HG03103 (cell line): Measurements from ENCODE around the gene GSG1L.
"Not testable (repeated sequence)": the region's sequence is repeated elsewhere in the genome, so short reads cannot be mapped to it uniquely, and the experiment has no call there.

Experiments used
- ATAC-seq: cut with Tn5 transposase; IDR thresholded peaks from one replicate; pipeline ENCODE4 v1.9.1; 2021; ENCODE audit warnings: low read depth; ENCODE audit not compliant: unreplicated experiment

Gene GSG1L

DNA sequence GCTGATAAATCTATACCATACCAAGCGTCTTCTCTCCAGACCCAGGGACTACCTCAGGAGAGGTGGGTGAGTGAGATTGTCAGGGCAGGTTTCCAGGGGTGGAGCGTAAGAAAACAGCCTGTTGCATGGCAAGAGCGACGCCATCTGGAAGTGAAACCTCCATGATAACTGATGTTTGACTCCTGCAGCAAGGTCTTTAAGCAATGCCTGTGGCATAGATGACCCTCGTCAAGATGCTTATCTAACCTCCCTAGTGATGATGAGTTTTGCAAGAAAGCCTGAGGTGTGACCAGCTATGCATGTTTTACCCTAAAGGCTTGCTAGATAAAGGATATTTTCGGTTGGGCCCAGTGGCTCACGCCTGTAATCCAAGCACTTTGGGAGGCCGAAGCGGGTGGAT, 71.6 kb downstream of the GSG1L start:
- no peak for ATAC-seq

DNA sequence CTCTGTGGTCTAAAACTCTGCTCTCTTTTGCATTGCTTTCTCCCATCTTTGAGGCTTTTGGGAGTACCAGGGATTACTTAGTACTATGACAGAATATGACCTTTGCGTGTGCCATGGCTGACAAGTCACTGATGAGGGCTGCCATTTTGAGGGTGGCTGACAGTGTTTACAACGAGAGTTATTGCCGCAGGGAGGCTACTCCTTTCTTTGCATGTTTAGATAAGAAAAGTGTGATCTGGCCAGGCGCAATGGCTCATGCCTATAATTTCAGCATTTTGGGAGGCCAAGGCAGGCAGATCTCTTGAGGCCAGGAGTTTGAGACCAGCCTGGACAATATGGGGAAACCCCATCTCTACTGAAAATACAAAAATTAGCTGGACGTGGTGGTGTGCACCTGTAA, 77.5 kb downstream of the GSG1L start:
- ATAC-seq, result no peak

DNA sequence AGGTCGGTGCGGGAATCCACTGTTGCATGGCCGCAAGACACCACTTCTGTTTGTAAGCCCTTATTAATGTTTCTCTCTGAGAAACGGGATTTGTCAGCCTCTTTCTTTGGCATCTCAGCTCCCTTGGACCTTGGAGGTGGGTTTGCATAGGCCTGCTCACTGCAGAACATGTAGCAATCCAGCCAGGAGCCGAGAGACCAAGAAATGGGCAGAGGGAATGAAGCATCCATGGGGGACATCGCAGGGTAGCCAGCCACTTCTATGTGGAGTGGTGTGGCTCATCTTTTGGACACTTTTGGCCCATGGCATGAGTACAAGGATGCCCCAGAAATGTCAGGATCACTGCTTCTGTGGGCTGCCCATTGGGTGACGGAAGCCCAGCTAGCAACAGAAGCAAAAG, 79.4 kb downstream of the GSG1L start:
- ATAC-seq, result no peak

DNA sequence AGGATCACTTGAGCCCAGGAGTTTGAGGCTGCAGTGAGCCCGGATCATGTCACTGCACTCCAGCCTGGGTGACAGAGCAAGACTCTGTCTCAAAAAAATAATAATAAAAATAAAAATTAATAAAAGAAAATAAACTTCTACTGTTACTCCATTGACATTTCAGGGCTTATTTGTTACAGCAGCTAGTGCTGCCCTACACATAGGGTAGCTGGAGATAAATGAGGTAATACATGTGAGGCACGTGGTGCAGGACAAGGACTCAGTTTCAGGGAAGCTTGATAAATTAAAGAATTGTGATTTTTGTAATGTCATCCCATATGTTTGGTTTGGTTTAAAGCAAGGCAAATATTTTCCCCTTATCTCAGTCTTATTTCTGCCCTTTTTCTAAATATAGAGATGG, 80.3 kb downstream of the GSG1L start:
- ATAC-seq, result no peak

DNA sequence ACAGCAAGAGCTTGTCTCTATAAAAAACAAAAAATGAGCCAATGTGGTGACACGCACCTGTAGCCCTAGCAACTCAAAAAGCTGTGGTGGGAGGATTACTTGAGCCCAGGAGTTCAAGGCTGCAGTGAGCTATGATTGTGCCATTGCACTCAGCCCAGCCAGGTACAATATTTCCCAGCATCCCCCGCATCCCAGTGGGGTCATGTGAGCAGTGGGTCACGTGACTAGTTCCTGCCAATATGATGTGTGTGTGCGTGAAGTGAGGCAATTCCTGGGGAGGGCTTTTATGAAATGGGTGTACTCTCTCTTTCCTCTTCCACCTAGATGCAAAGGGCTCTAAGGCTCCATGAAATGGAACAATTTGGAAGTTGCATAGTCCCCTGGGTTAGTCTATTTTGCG, 81.3 kb downstream of the GSG1L start:
- no peak for ATAC-seq

DNA sequence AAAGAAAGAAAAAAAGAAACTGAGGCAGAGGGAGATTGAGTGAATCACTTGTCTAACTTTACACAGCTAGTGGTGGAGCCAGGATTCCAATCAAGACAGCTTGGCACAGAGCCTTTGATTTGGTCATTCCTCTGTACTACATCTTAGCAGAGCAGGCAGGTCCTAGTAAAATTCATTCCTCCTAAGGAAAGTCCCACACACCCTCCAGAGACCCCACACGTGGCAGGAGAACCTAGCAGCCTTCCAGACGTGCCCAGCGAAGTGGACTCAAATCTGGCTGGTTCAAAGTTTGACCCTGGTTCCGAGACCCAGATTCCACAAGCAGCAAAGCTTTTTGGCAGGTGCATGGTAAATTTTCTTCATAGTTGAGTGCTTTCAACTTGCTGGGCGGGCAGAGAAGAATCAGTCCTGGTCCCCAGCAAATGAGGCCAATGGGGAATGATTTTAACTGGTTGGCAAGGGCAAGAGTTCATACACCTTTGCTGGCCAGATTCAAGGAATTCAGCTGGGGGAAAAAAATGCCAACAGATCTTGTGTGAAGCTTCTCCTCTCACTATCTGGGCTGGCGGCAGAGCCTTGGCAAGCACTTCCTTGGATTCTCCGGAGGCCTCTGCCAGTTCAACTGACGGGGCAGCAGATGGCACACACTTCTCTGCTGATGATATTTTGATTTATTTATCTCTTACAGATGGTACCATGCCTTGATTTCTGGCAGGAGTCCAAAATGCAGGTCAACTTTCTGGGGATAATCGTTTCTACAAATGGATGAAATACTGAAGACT, 82.4 kb downstream of the GSG1L start:
- ATAC-seq, result no peak

DNA sequence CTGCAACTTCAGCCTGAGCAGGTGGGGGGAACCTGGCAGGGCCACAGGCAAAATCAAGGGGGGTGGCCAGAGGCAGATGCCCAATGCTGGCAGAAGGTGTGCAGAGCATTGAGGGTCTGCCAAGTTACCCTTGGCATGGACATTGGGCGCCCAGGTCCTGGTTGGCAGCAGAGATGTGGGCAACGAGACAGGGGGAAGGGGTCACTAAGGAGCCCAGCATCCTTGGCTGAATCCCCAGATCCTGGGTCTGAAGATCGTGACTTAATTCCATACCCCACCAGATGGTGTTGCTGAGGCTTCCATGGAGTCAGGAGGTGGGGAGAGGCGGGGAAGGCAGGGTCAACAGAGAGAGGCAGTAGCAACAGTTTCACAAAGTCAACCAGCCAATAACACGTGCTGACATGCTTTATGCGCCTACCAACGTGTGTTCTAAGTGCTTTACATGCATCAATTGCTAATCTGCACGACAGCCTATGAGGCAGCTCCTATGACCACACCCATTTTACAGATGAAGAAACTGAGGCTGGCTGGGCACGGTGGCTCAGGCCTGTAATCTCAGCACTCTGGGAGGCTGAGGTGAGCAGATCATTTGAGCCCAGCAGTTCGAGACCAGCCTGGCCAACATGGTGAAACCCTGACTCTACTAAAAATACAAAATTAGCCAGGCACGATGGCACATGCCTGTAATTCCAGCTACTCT, 83.3 kb downstream of the GSG1L start:
- ATAC-seq, result no peak

DNA sequence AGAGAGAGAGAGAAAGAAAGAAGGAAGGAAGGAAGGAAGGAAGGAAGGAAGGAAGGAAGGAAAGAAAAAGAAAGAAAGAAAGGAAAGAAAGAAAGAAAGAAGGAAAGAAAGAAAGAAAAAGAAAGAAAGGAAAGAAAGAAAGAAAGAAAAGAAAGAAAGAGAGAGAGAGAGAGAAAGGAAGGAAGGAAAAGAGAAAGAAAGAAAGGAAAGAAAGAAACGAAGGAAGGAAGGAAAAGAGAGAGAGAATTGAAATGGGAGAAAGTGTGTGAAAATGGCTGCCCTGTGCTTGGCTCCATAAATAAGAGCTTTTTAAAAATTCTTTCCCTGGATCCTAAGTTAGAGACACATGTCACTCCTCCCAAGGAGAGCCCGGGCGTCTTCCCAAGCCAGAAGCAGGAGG, 83.8 kb downstream of the GSG1L start:
- ATAC-seq, result not testable (repeated sequence)

DNA sequence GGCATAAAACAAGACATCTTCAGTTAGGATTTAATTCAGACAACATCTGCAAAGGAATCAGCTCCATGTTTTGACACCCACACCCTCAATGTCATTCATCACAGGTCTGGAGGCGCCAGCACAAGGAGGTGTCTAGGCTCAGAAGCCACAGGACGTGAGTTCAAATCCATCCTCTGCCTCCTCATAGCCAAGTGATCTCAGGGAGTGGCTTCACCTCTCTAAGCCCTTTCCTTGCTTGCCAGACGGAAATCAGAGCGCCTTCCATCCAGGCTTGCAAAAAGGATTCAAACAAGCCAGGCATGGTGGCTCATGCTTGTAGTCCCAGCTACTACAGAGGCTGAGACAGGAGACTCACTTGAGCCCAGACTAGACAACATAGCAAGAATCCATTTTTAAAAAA, 84.6 kb downstream of the GSG1L start:
- ATAC-seq, result no peak

DNA sequence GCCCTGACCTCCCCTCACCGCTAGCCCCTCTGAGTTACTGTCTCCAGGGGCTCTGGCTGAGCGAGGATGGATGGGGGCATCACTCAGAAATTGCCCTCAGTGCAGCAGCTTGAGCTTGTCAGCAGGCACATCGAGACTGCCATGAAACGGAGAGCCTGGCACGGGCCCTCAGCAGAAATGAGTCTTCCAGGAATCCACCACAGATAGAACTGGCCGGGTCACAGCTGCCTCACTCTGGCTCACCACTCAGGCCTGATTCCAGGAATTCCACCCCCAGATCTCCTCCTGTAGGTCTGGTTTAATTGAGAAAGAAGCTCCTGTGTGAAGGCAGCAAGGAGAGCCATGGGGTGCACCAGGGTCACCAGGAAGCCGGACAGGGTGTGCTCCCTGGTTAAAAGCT, 85.5 kb downstream of the GSG1L start:
- no peak for ATAC-seq

DNA sequence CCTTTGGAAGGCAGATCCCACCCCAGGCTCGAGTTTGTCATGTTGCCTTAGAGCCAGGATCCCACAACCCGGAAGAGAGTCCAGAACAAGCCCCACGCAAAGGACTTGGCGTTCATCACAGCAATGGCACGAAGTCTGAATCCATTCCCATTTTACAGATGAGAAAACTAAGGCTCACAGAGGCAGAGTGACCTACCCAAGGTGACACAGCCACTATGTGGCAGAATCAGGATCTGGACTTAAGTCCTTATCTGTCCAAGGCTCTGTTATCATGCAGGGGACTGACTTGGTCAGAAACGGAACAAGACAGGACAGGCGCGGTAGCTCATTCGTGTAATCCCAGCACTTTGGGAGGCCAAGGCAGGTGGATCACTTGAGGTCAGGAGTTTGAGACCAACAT, 86.5 kb downstream of the GSG1L start:
- ATAC-seq, result no peak

DNA sequence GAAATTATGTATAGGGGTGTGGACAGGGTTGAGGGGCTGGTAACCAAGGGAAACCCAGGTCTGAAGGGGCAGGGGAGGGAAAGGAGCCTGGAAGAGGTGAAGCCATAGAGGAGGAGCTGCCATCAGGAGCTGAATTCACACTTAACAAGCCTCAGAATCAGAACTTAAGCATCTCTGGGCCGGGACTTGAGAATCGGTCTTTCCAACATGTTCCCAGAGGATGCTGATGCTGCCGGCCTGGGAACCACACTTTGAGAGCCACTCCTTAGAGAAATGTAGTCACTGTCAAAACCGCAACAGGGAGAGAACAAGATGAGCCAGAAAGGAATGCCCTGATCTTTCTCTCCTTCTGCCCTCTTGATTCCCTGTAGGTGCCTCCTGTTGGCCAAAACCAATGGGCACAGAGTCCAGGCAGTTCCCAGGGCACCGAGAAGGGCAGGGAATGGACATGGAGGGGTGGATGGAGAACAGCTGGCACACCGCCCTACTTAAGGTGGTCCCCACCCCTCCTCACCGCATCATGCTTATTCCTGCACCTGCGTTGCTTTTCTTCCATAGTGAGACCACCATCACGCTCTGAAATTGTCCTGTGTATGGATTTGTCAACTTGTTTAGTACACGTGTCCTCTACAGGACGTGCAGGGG, 88.5 kb downstream of the GSG1L start:
- no peak for ATAC-seq

DNA sequence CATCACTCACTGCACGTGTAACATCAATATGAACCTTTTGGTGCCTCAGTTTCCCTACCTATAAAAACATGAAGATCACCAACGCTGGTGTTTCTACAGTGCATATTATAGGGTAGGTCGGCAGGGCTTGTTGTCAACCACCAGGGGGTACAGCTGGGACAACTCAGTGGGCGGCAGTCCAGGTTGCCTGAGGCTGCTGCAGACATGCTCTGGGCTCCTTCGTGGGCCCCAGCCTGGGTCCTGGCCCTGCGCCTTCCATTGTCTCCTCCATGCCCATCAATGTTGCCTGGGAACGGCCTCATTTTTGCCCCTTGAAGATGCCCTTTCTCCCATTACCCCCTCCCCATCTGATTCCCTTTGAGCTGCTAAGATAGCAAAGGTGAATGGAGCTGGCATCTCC, 89.8 kb downstream of the GSG1L start:
- ATAC-seq, result no peak

DNA sequence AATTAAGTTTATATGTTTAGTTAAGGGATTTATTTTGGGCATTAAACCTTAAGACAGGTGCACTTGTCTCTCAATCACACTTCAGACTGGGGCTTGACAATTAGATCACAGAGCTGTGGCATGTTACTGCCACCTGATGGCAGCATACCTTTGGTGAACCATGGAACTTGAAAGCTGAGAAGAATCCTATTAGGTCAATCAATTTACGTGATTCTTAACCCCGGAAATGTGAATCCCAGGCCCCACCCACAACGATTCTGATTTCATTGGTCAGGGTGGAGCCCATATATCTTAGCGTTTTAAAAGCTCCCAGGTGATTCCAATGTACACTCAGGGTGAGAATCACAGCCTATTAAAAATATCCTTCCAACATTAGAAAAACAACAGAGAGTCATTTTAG, 91.0 kb downstream of the GSG1L start:
- ATAC-seq, result no peak

DNA sequence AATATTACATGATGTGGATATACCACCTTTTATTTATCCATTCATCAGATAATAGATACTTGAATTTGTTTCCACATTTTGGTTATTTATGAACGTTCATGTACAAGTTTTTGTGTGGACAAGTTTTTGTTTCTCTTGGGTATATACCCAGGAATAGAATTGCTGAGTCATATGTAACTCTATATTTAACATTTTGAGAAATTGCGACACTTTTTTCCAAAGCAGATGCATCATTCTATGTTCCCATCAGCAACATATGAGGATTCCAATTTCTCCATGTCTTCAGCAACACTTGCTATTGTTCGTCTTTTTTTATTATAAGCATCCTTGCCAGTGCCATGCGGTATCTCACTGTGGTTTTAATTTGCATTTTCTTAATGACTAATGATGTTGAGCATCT, 93.9 kb downstream of the GSG1L start:
- no peak for ATAC-seq

DNA sequence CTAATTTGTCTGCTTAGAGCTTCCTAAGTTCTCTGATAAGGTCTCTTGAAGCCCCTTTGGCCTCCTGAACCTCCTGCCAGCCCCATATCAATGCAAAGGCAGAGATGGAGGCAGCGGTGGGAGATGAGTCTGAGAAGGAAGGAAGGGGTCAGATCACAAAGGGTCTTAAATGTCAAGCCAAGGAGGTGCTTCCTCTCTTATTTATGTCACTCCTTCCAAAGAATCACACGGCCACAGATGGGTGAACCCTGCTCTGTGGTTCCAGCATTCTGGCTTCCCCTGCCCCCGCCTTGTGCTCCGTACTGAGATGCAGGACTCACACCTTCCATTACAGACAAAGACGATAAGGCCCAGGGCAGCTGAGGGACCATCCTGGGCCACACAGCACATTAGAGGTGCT, 96.3 kb downstream of the GSG1L start:
- no peak for ATAC-seq

DNA sequence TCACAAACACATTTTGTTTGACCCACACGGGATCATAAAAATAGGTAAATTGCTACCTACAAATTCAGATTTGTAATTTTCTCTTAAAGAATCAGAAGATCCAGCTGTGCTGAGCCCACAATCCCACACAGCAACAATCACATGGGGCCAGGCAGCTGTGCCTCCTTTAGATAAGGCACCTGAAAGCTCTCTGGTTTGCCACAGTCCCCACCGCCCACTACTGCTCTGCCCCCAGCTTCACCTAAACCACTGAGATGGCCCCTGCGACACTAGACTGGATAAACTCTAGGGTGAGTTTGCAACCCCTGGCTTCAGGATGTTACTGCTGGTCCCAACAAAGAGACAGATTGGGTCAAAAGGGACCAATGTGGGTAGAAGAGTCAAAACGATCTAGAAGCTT, 96.8 kb downstream of the GSG1L start:
- ATAC-seq, result no peak

DNA sequence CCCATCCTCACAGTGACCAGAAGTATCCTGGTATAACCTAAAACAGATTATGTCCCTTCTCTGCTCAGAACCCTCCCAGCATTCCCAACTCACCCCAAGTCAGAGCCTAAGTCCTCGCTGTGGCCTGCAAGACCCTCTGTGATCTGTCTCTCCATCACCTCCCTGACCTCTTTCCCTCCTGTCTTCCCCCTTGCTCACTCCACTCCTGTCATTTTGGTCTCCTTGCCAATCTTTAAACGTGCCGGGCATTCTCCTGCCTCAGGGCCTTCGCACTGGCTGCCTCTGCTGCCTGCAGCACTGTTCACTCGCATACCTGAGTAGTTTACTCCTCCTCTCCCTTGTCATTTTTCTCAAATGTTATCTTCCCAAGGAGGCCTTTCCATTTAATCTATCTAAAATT, 97.7 kb downstream of the GSG1L start:
- ATAC-seq, result no peak

DNA sequence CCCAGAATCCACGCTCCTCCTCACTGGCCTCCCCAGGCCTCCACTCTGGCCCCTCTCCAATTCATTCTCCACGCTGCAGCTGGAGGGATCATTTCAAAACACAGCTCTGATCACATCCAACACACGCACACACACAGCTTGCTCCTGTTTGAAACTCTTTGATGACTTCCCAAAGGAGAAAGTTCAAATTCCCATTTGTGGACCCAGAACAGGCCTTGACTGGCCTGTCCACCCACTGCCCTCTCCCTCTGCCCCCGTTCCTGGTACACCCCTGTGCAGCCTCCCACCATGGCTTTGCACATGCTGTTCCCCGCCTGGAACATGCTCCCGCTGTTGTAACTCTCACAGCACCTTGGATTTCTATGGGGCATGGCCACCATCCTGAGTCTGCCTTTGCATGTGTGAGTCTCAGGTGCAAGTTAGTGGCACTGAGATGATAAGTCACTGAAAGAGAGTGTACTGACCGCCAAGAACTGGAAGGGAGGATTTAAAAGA, 100.0 kb downstream of the GSG1L start:
- ATAC-seq, result no peak

DNA sequence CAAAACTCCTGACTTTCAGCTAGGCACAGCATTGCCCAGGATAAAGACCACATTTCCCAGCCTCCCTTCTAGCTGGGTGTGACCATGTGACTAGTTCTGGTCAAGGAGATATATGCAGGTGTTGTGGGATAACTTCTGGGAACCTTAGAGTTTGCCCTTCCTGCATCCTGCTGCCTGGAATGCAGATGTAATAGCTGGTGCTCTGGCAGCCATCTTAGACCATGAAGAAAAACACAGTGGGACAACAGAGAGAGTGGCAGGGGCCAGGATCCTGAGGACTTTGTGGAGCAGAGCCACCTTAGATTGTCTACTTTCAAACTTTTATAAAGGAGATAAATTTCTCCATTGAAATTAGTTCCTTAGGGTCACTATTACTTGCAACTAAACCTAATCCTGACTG, 101.3 kb downstream of the GSG1L start:
- ATAC-seq, result no peak

DNA sequence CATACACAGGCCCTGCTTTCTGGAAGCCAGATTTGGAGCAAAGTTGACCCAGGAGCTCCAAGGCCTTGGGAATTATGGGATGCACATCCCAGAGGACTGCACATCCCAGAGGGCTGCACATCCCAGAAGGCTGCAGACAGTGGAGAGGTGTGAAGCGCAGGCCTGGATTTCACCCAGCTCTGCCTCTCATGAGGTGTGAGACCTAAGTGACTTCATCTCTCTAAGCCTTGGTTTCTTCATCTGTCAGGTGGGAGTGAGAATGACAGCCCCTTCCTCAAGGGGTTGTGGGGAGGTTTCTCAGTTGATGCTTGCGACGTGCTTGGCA, 102.3 kb downstream of the GSG1L start:
- no peak for ATAC-seq
